GM19238 (cell line): Measurements from ENCODE around the gene ANXA11.

Experiments
- DNase-seq: peaks from one replicate; pipeline ENCODE4 v3.0.0; 2011; ENCODE audit warnings: low spot score; ENCODE audit not compliant: insufficient read length

Gene ANXA11

GRCh38 chr10:80166581-80167470 is 38.5 kb downstream of the ANXA11 start:
- no peak for DNase-seq

GRCh38 chr10:80165173-80165572 is 40.2 kb downstream of the ANXA11 start:
- no peak for DNase-seq

GRCh38 chr10:80164596-80164995 is 40.7 kb downstream of the ANXA11 start:
- DNase-seq, result no peak

GRCh38 chr10:80163741-80164341 is 41.5 kb downstream of the ANXA11 start:
- no peak for DNase-seq

- DNase-seq, result no peak
These were observed 43.8 kb downstream of the ANXA11 start for GRCh38 chr10:80161321-80162083.

- DNase-seq, result no peak
These were observed 44.7 kb downstream of the ANXA11 start for GRCh38 chr10:80160361-80161320.

GRCh38 chr10:80159166-80159873 is 46.0 kb downstream of the ANXA11 start:
- DNase-seq, result no peak

GRCh38 chr10:80158598-80159127 is 46.7 kb downstream of the ANXA11 start:
- no peak for DNase-seq

GRCh38 chr10:80158126-80158525 is 47.2 kb downstream of the ANXA11 start:
- DNase-seq, result no peak

GRCh38 chr10:80157561-80157960 is 47.8 kb downstream of the ANXA11 start:
- DNase-seq, result no peak

- DNase-seq, result no peak
These were observed 49.1 kb downstream of the ANXA11 start for GRCh38 chr10:80156216-80156615.

- DNase-seq, result no peak
These were observed 49.6 kb downstream of the ANXA11 start for GRCh38 chr10:80155696-80156215.

- no peak for DNase-seq
These were observed 50.2 kb downstream of the ANXA11 start for GRCh38 chr10:80154978-80155695.

- DNase-seq, result no peak
These were observed 50.7 kb downstream of the ANXA11 start for GRCh38 chr10:80154626-80154977.

- no peak for DNase-seq
These were observed 51.9 kb downstream of the ANXA11 start for GRCh38 chr10:80153460-80153859.

- no peak for DNase-seq
These were observed 52.5 kb downstream of the ANXA11 start for GRCh38 chr10:80152820-80153219.

GRCh38 chr10:80150172-80150571 is 55.2 kb downstream of the ANXA11 start:
- DNase-seq, result no peak

- no peak for DNase-seq
These were observed 56.2 kb downstream of the ANXA11 start for GRCh38 chr10:80149123-80149522.

- no peak for DNase-seq
These were observed 57.1 kb downstream of the ANXA11 start for GRCh38 chr10:80148166-80148805.
